SK-N-SH (cell line): ENCODE results near the gene PARP2. TPM values are rescaled to one million over a fixed set of nuclear protein-coding genes. Genes with fewer than 3 reads are reported as not detected.

Experiments used
- CTCF ChIA-PET: fragments of 300-600, 350-600 bp; formaldehyde crosslinking; extraction: SDS; loops from one replicate; lab custom pipeline; 2021; lab: Yijun Ruan, JAX
- POLR2A ChIA-PET: fragments of 350-600 bp; sonication (Branson Sonifier 250); formaldehyde crosslinking; extraction: SDS; loops from one replicate; lab custom pipeline; 2020; ENCODE audit warnings: antibody characterized with exemption, inconsistent platforms; lab: Yijun Ruan, JAX
- DNase-seq: peaks from one replicate; pipeline ENCODE4 v3.0.0; 2012
- H2AFZ ChIP-seq: fragments of 200-600 bp; sonication (generic); 2 replicates; pipeline ENCODE4 v1.8.1; 2016; ENCODE audit warnings: antibody characterized with exemption, mild to moderate bottlenecking, low read depth
- H3F3A ChIP-seq: fragments of 200-600 bp; sonication (generic); replicated peaks from 2 replicates; pipeline ENCODE3; 2016; ENCODE audit warnings: antibody characterized with exemption, mild to moderate bottlenecking; ENCODE audit not compliant: insufficient read depth
- H3K27ac ChIP-seq, 2 experiments: fragments of 200-500 bp in 1 of 2; fragments of 200-600 bp in 1 of 2; sonication (Bioruptor generic) in 1 of 2; sonication (generic), shearing (Covaris generic) in 1 of 2; 2 replicates each; pipeline versions ENCODE4 v1.5.1 to v1.6.1; 2014 to 2016; ENCODE audit warnings: low read depth in 2 of 2, inconsistent platforms in 1 of 2, low read length in 1 of 2, mild to moderate bottlenecking in 1 of 2, mixed read lengths in 1 of 2
- H3K27me3 ChIP-seq: fragments of 200-600 bp; sonication (generic), shearing (Covaris generic); 2 replicates; pipeline ENCODE4 v1.6.1; 2016; ENCODE audit warnings: mixed run types; ENCODE audit not compliant: insufficient read depth
- H3K36me3 ChIP-seq, 2 experiments: fragments of 200-500 bp in 1 of 2; fragments of 200-600 bp in 1 of 2; sonication (Bioruptor generic) in 1 of 2; sonication (generic) in 1 of 2; replicated peaks in 1 of 2; 2 replicates each; pipeline versions ENCODE3 to v1.5.1; 2014 to 2016; ENCODE audit warnings: low read length in 1 of 2, mild to moderate bottlenecking in 1 of 2; ENCODE audit not compliant: insufficient read depth in 2 of 2, control insufficient read depth in 1 of 2
- H3K4me1 ChIP-seq, 2 experiments: fragments of 200-500 bp in 1 of 2; fragments of 200-600 bp in 1 of 2; sonication (Bioruptor generic) in 1 of 2; sonication (generic), shearing (Covaris generic) in 1 of 2; 2 replicates each; pipeline versions ENCODE4 v1.5.1 to v1.6.1; 2014 to 2016; ENCODE audit warnings: low read depth in 1 of 2, low read length in 1 of 2, mixed run types in 1 of 2; ENCODE audit not compliant: insufficient read depth in 2 of 2, control insufficient read depth in 1 of 2
- H3K4me2 ChIP-seq: fragments of 200-600 bp; sonication (generic), shearing (Covaris generic); 2 replicates; pipeline ENCODE4 v1.6.1; 2017; ENCODE audit warnings: mixed run types
- H3K4me3 ChIP-seq, 2 experiments: fragments of 200-500 bp in 1 of 2; fragments of 200-600 bp in 1 of 2; sonication (Bioruptor generic) in 1 of 2; sonication (generic), shearing (Covaris generic) in 1 of 2; 2 replicates each; pipeline versions ENCODE4 v1.5.1 to v1.8.1; 2014 to 2016; ENCODE audit warnings: low read depth in 2 of 2, inconsistent platforms in 1 of 2, low read length in 1 of 2, mild to moderate bottlenecking in 1 of 2, mixed read lengths in 1 of 2, moderate library complexity in 1 of 2
- H3K79me2 ChIP-seq: fragments of 200-600 bp; sonication (generic); 2 replicates; pipeline ENCODE4 v1.8.1; 2017; ENCODE audit warnings: mild to moderate bottlenecking; ENCODE audit not compliant: insufficient read depth
- H3K9ac ChIP-seq: fragments of 200-600 bp; sonication (generic); 2 replicates; pipeline ENCODE4 v1.6.1; 2017; ENCODE audit warnings: mixed run types
- H3K9me2 ChIP-seq: fragments of 200-600 bp; sonication (generic); 2 replicates; pipeline ENCODE4 v1.6.1; 2017; ENCODE audit warnings: mixed run types
- H3K9me3 ChIP-seq: fragments of 200-600 bp; sonication (generic); 2 replicates; pipeline ENCODE4 v1.6.1; 2017; ENCODE audit warnings: mixed run types, mild to moderate bottlenecking, moderate library complexity
- H4K20me1 ChIP-seq: fragments of 200-600 bp; sonication (generic); 2 replicates; pipeline ENCODE4 v1.6.1; 2017; ENCODE audit warnings: mild to moderate bottlenecking, mixed run types; ENCODE audit not compliant: insufficient read depth
- CHD2 ChIP-seq: fragments of 150-350 bp; IDR thresholded peaks from 2 replicates; pipeline ENCODE4 v1.6.1; 2018; ENCODE audit warnings: low read length; ENCODE audit not compliant: partially characterized antibody
- GATA2 ChIP-seq: sonication (generic); formaldehyde crosslinking; IDR thresholded peaks from 2 replicates; pipeline ENCODE4 v1.5.0; 2020; ENCODE audit warnings: mild to moderate bottlenecking, missing genetic modification reagents
- IRF3 ChIP-seq: fragments of 150-350 bp; IDR thresholded peaks from 2 replicates; pipeline ENCODE4 v1.6.1; 2016; ENCODE audit warnings: mild to moderate bottlenecking, low read depth, low read length
- NFIC ChIP-seq: IDR thresholded peaks from 2 replicates; pipeline ENCODE4 v1.4.0; 2012; ENCODE audit warnings: borderline replicate concordance
- NRF1 ChIP-seq: IDR thresholded peaks from 2 replicates; pipeline ENCODE4 v1.6.1; 2012; ENCODE audit warnings: low read depth, mild to moderate bottlenecking, low read length
- POLR2AphosphoS5 ChIP-seq: IDR thresholded peaks from 2 replicates; pipeline ENCODE4 v1.6.1; 2012; ENCODE audit warnings: low read depth, low read length
- RAD21 ChIP-seq: IDR thresholded peaks from 2 replicates; pipeline ENCODE4 v1.6.1; 2012; ENCODE audit warnings: mild to moderate bottlenecking, low read length
- SMC3 ChIP-seq: IDR thresholded peaks from 2 replicates; pipeline ENCODE4 v1.6.1; 2012; ENCODE audit warnings: low read depth, low read length, improper control_type of control experiment
- TCF12 ChIP-seq: IDR thresholded peaks from 2 replicates; pipeline ENCODE4 v1.4.0; 2012
- USF1 ChIP-seq: IDR thresholded peaks from 2 replicates; pipeline ENCODE4 v1.4.0; 2012; ENCODE audit warnings: low read depth, borderline replicate concordance
- ZBTB33 ChIP-seq: IDR thresholded peaks from 2 replicates; pipeline ENCODE4 v1.4.0; 2012; ENCODE audit warnings: low read depth, borderline replicate concordance
- WGBS: methylation state at CpG from one replicate; pipeline ENCODE4 v1.1.6; 2017; ENCODE audit warnings: low lambda C conversion rate; 5-methylcytosine and 5-hydroxymethylcytosine counted together
- polyA plus RNA-seq, 3 experiments: library from polyadenylated mRNA; depleted of rRNA; stranded (reverse); fragments of >200 nt; gene quantifications; 2 replicates each; pipeline ENCODE4 v1.2.3, GENCODE V29; 2012

Gene PARP2
- polyA plus RNA-seq, 1 of the 3 experiments (the other 2 are of a cell fraction) = 23.3 TPM

- no peaks in the 10 kb centered on the region for H3K9me2 ChIP-seq
- no peaks in the 10 kb centered on the region for H4K20me1 ChIP-seq
- no peak for TF ChIP-seq NFIC
- no peak for TF ChIP-seq IRF3
- no peak for TF ChIP-seq POLR2AphosphoS5
- TF ChIP-seq TCF12 = no peak
- TF ChIP-seq RAD21 = no peak
- TF ChIP-seq, all 33 proteins: peak for 0
- Histone ChIP-seq H3K79me2 (no peaks in the 10 kb centered on the region), H3K4me1 (no peaks in the 10 kb centered on the region), H3K9me3 (no peaks in the 10 kb centered on the region), H3K27ac (no peak overlapping the region), H3K4me3 (no peak overlapping the region), H3K27me3 (no peaks in the 10 kb centered on the region), H3K4me2 (no peak overlapping the region), H2AFZ (no peak overlapping the region), H3K36me3 (peaks cover 49 to 68% of the 10 kb centered on the region in 2 experiments), H3F3A (no peaks in the 10 kb centered on the region), H3K9ac (no peak overlapping the region)
- POLR2A ChIA-PET = no interaction called here
- CTCF ChIA-PET = interaction anchor here (1.2 to 1.3 kb wide), 3 partner anchors 13 to 85 kb away, joined by 3 to 4 read pairs (median 3); no protein-coding TSS in a partner anchor
- WGBS = 97% methylated on average over 4 of the region's 4 CpGs
- DNase-seq = no peak
These were observed 48.1 kb downstream of the PARP2 start for GRCh38 chr14:20391505-20391904.

- H2AFZ ChIP-seq = no peak overlapping the region
- H3K27ac ChIP-seq = no peak overlapping the region
- no peaks in the 10 kb centered on the region for H3F3A ChIP-seq
- no peaks in the 10 kb centered on the region for H3K4me1 ChIP-seq
- H3K79me2 ChIP-seq = peaks cover 5% of the 10 kb centered on the region; the same call in 1 of the 2 replicates
- no peaks in the 10 kb centered on the region for H3K9me3 ChIP-seq
- H3K9ac ChIP-seq = no peak overlapping the region
- WGBS = 96% methylated on average over 3 of the region's 3 CpGs
- no peak for DNase-seq
- H3K9me2 ChIP-seq = no peaks in the 10 kb centered on the region
- no peak overlapping the region for H3K4me3 ChIP-seq
- CTCF ChIA-PET = no interaction called here
- POLR2A ChIA-PET = no interaction called here
- H4K20me1 ChIP-seq = no peaks in the 10 kb centered on the region
- H3K4me2 ChIP-seq = no peak overlapping the region
- TF ChIP-seq SMC3 = no peak
- TF ChIP-seq IRF3 = no peak
- TF ChIP-seq CHD2 = no peak
- no peak for TF ChIP-seq ZBTB33
- TF ChIP-seq NFIC = no peak
- no peak for TF ChIP-seq NRF1
- TF ChIP-seq USF1 = no peak
- no peak for TF ChIP-seq RAD21
- TF ChIP-seq GATA2 (CRISPR knock-in tag) = no peak
- H3K36me3 ChIP-seq = peaks cover 42 to 50% of the 10 kb centered on the region in 2 experiments
- H3K27me3 ChIP-seq = no peaks in the 10 kb centered on the region
These were observed 54.1 kb downstream of the PARP2 start for GRCh38 chr14:20397511-20397910.
